Measurements from ENCODE around the gene LMNTD1.

The LMNTD1 gene

GRCh38 chr12:25581067-25581466 lies 28.0 kb upstream of the LMNTD1 start:
- H3K14ac ChIP-seq (ENCODE audit: low read length), result no peak overlapping the region
- DNase-seq, result no peak
- H3K9me3 ChIP-seq (ENCODE audit: insufficient read depth, low read depth, low read length), result no peaks in the 10 kb centered on the region
- no peak overlapping the region for H3K27ac ChIP-seq (ENCODE audit: low read depth, low read length)
- no peak overlapping the region for H4K12ac ChIP-seq (ENCODE audit: low read depth, low read length)
- H4K91ac ChIP-seq (ENCODE audit: low read depth, low read length), result no peak overlapping the region
- H3K27me3 ChIP-seq (ENCODE audit: insufficient read depth, low read length), result no peaks in the 10 kb centered on the region
- H2AK5ac ChIP-seq (ENCODE audit: low read length), result no peak overlapping the region
- no peak overlapping the region for H3K4me2 ChIP-seq (ENCODE audit: low read length)
- no peaks in the 10 kb centered on the region for H3K79me1 ChIP-seq (ENCODE audit: low read length)
- H3K4ac ChIP-seq (ENCODE audit: low read depth, low read length), result no peak overlapping the region
- no peaks in the 10 kb centered on the region for H3K4me1 ChIP-seq (ENCODE audit: control insufficient read depth in 1 of 2, insufficient read depth in 2 of 2, low read length in 2 of 2)
- no peaks in the 10 kb centered on the region for H3K36me3 ChIP-seq (ENCODE audit: control insufficient read depth in 1 of 2, insufficient read depth in 2 of 2, low read length in 2 of 2)
- H2AFZ ChIP-seq (ENCODE audit: insufficient read depth, low read length, poor library complexity), result no peak overlapping the region
- WGBS (ENCODE audit: extremely low coverage, insufficient coverage, insufficient read length), result no CpG with 5 or more reads among the region's 5 CpGs
- no peak overlapping the region for H3K9ac ChIP-seq (ENCODE audit: low read length)
- no peak overlapping the region for H2BK120ac ChIP-seq (ENCODE audit: insufficient read depth, low read length, poor library complexity)
- H3K18ac ChIP-seq (ENCODE audit: low read length), result no peak overlapping the region
- no peak overlapping the region for H3K4me3 ChIP-seq (ENCODE audit: low read depth, low read length)
- no peak overlapping the region for H3K23ac ChIP-seq (ENCODE audit: low read length)
- H3K79me2 ChIP-seq (ENCODE audit: control insufficient read depth, insufficient read depth, low read length, poor library complexity), result no peaks in the 10 kb centered on the region
- H2BK12ac ChIP-seq (ENCODE audit: low read length), result no peak overlapping the region
- no peak overlapping the region for H2BK5ac ChIP-seq (ENCODE audit: low read depth, low read length, poor library complexity)
- no peak overlapping the region for H4K8ac ChIP-seq (ENCODE audit: low read depth, low read length)

DNA sequence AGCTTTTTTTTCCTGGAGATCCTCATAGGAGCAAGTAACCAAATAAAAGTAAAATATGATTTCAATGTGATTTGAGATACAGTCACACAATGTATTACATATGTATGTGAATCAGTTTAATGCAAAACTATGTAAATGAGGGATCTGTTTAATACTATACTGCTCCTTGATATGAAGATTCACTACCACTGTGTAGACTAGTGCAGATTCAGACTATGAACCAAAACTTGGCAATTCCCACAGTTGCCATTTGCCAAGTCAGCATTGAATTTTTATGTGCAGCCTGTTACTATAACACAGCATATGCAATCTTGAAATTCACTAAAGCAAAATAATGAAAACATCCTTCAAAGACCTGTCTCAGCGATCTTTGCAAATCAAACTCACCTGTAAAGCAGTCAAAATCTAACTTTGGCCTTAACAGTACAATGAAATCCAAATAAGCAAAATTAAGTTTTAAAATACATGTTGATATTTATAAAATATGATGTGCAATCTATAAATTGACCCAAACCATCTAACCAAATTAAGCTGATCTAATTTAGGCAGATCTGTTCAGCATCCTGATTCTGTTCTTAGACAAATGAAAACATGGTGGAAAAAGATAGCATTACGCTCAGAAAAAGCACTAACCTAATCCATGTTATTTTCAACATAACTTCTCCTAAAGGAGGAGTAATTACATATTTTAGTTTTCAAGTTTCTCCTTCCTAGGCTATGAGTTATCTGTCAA lies 25.5 kb upstream of the LMNTD1 start:
- Histone ChIP-seq H3K4ac (ENCODE audit: low read depth, low read length) (no peak overlapping the region), H4K91ac (ENCODE audit: low read depth, low read length) (no peak overlapping the region), H3K36me3 (ENCODE audit: control insufficient read depth in 1 of 2, insufficient read depth in 2 of 2, low read length in 2 of 2) (no peaks in the 10 kb centered on the region), H2BK5ac (ENCODE audit: low read depth, low read length, poor library complexity) (no peak overlapping the region), H3K9me3 (ENCODE audit: insufficient read depth, low read depth, low read length) (no peaks in the 10 kb centered on the region), H4K8ac (ENCODE audit: low read depth, low read length) (no peak overlapping the region), H3K79me2 (ENCODE audit: control insufficient read depth, insufficient read depth, low read length, poor library complexity) (no peaks in the 10 kb centered on the region), H2AFZ (ENCODE audit: insufficient read depth, low read length, poor library complexity) (no peak overlapping the region), H3K27me3 (ENCODE audit: insufficient read depth, low read length) (no peaks in the 10 kb centered on the region), H3K18ac (ENCODE audit: low read length) (no peak overlapping the region), H3K4me1 (ENCODE audit: control insufficient read depth in 1 of 2, insufficient read depth in 2 of 2, low read length in 2 of 2) (no peaks in the 10 kb centered on the region), H3K14ac (ENCODE audit: low read length) (no peak overlapping the region), H4K12ac (ENCODE audit: low read depth, low read length) (no peak overlapping the region), H3K9ac (ENCODE audit: low read length) (no peak overlapping the region), H3K27ac (ENCODE audit: low read depth, low read length) (no peak overlapping the region), H3K79me1 (ENCODE audit: low read length) (no peaks in the 10 kb centered on the region), H3K4me2 (ENCODE audit: low read length) (no peak overlapping the region), H3K4me3 (ENCODE audit: low read depth, low read length) (no peak overlapping the region), H2BK12ac (ENCODE audit: low read length) (no peak overlapping the region), H2BK120ac (ENCODE audit: insufficient read depth, low read length, poor library complexity) (no peak overlapping the region), H3K23ac (ENCODE audit: low read length) (no peak overlapping the region), H2AK5ac (ENCODE audit: low read length) (no peak overlapping the region)
- no CpG with 5 or more reads among the region's 2 CpGs for WGBS (ENCODE audit: extremely low coverage, insufficient coverage, insufficient read length)
- no peak for DNase-seq

DNA sequence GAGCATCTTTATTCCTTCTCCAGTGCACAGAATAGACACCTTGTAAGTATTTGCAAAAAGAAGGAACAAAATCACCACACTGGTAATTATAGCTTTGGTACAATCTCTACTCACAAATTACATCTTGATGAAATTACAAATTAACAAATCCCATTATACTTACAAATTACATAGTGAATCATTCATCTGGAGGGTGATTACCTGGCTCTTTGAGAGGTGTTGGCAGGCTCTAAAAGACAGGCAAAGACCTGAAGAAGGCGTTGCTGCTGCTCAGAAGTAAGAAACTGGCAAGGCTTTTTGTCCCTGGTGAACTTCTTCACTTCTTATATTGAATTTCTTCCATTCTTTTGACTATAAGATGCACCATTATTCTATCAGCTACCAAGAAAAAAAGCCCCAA lies 21.7 kb upstream of the LMNTD1 start:
- no peak overlapping the region for H3K18ac ChIP-seq (ENCODE audit: low read length)
- H3K9ac ChIP-seq (ENCODE audit: low read length), result no peak overlapping the region
- no peak overlapping the region for H4K12ac ChIP-seq (ENCODE audit: low read depth, low read length)
- H3K27me3 ChIP-seq (ENCODE audit: insufficient read depth, low read length), result no peaks in the 10 kb centered on the region
- H3K23ac ChIP-seq (ENCODE audit: low read length), result no peak overlapping the region
- H2AK5ac ChIP-seq (ENCODE audit: low read length), result no peak overlapping the region
- no peak overlapping the region for H3K4me2 ChIP-seq (ENCODE audit: low read length)
- H3K14ac ChIP-seq (ENCODE audit: low read length), result no peak overlapping the region
- no peak overlapping the region for H2BK12ac ChIP-seq (ENCODE audit: low read length)
- H3K4me3 ChIP-seq (ENCODE audit: low read depth, low read length), result no peak overlapping the region
- DNase-seq, result no peak
- H3K36me3 ChIP-seq (ENCODE audit: control insufficient read depth in 1 of 2, insufficient read depth in 2 of 2, low read length in 2 of 2), result no peaks in the 10 kb centered on the region
- H3K79me1 ChIP-seq (ENCODE audit: low read length), result no peaks in the 10 kb centered on the region
- no peak overlapping the region for H3K4ac ChIP-seq (ENCODE audit: low read depth, low read length)
- no peaks in the 10 kb centered on the region for H3K79me2 ChIP-seq (ENCODE audit: control insufficient read depth, insufficient read depth, low read length, poor library complexity)
- H2BK120ac ChIP-seq (ENCODE audit: insufficient read depth, low read length, poor library complexity), result no peak overlapping the region
- H2AFZ ChIP-seq (ENCODE audit: insufficient read depth, low read length, poor library complexity), result no peak overlapping the region
- H3K4me1 ChIP-seq (ENCODE audit: control insufficient read depth in 1 of 2, insufficient read depth in 2 of 2, low read length in 2 of 2), result no peaks in the 10 kb centered on the region
- no peak overlapping the region for H4K91ac ChIP-seq (ENCODE audit: low read depth, low read length)
- H3K9me3 ChIP-seq (ENCODE audit: insufficient read depth, low read depth, low read length), result no peaks in the 10 kb centered on the region
- WGBS (ENCODE audit: extremely low coverage, insufficient coverage, insufficient read length), result no CpG with 5 or more reads among the region's 1 CpG
- H3K27ac ChIP-seq (ENCODE audit: low read depth, low read length), result no peak overlapping the region
- no peak overlapping the region for H2BK5ac ChIP-seq (ENCODE audit: low read depth, low read length, poor library complexity)
- no peak overlapping the region for H4K8ac ChIP-seq (ENCODE audit: low read depth, low read length)

DNA sequence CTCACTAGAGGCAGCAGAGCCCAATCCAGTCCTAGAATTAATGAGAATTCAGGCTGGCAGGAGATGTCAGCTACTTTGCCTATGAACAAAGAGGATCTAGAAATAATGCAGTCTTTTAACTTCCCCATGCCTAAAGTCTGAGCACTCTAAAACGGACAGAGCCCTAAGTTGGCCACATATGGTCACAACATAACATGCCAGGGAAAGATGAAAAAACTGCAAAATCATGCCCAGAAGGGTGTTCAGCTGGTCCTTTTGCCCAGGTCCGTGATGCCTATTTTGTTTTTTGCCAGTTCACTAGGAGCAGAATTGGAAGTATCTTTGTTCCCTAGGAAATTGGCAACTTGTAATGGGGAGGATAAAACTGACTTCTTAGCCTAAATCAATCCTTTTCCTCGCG lies 20.3 kb upstream of the LMNTD1 start:
- Histone ChIP-seq H3K27ac (ENCODE audit: low read depth, low read length) (no peak overlapping the region), H3K79me2 (ENCODE audit: control insufficient read depth, insufficient read depth, low read length, poor library complexity) (no peaks in the 10 kb centered on the region), H2AFZ (ENCODE audit: insufficient read depth, low read length, poor library complexity) (no peak overlapping the region), H4K91ac (ENCODE audit: low read depth, low read length) (no peak overlapping the region), H2AK5ac (ENCODE audit: low read length) (no peak overlapping the region), H3K79me1 (ENCODE audit: low read length) (no peaks in the 10 kb centered on the region), H3K27me3 (ENCODE audit: insufficient read depth, low read length) (no peaks in the 10 kb centered on the region), H4K8ac (ENCODE audit: low read depth, low read length) (no peak overlapping the region), H3K4me1 (ENCODE audit: control insufficient read depth in 1 of 2, insufficient read depth in 2 of 2, low read length in 2 of 2) (peaks cover 0 to 2% of the 10 kb centered on the region in 2 experiments), H2BK5ac (ENCODE audit: low read depth, low read length, poor library complexity) (no peak overlapping the region), H3K4ac (ENCODE audit: low read depth, low read length) (no peak overlapping the region), H3K18ac (ENCODE audit: low read length) (no peak overlapping the region), H3K36me3 (ENCODE audit: control insufficient read depth in 1 of 2, insufficient read depth in 2 of 2, low read length in 2 of 2) (no peaks in the 10 kb centered on the region), H3K4me3 (ENCODE audit: low read depth, low read length) (no peak overlapping the region), H3K9ac (ENCODE audit: low read length) (no peak overlapping the region), H2BK120ac (ENCODE audit: insufficient read depth, low read length, poor library complexity) (no peak overlapping the region), H3K4me2 (ENCODE audit: low read length) (no peak overlapping the region), H3K9me3 (ENCODE audit: insufficient read depth, low read depth, low read length) (peaks cover 2% of the 10 kb centered on the region), H3K23ac (ENCODE audit: low read length) (no peak overlapping the region), H4K12ac (ENCODE audit: low read depth, low read length) (no peak overlapping the region), H2BK12ac (ENCODE audit: low read length) (no peak overlapping the region), H3K14ac (ENCODE audit: low read length) (no peak overlapping the region)
- DNase-seq, result no peak
- WGBS (ENCODE audit: extremely low coverage, insufficient coverage, insufficient read length), result no CpG with 5 or more reads among the region's 4 CpGs

Measured in trophoblast cell (in vitro differentiated cells and primary cell).